HG03460 (cell line): Measurements from ENCODE around the gene PLD3.
A peak's percentile ranks its signal among the peaks of the same experiment; 100 is the strongest.

Source experiments
- ATAC-seq: cut with Tn5 transposase; IDR thresholded peaks from one replicate; pipeline ENCODE4 v1.9.1; 2021; ENCODE audit not compliant: unreplicated experiment

PLD3 gene

DNA sequence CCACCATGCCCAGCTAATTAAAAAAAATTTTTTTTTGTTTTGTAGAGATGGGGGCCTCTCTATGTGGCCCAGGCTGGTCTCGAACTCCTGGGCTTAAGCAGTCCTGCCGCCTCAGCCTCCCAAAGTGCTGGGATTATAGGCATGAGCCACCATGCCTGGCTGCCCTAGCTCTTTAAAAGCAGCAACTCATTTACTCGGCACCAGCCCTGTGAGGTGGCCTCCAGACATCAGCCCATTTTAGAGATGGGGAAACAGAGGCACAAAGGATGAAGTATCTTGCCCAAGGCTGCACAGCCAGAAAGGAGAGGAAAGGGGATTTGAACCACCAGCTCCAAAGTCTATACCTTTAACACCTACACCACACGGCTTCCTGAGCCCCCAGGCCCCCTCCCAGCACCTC is 64.4 kb downstream of the PLD3 start:
- ATAC-seq, result no peak

DNA sequence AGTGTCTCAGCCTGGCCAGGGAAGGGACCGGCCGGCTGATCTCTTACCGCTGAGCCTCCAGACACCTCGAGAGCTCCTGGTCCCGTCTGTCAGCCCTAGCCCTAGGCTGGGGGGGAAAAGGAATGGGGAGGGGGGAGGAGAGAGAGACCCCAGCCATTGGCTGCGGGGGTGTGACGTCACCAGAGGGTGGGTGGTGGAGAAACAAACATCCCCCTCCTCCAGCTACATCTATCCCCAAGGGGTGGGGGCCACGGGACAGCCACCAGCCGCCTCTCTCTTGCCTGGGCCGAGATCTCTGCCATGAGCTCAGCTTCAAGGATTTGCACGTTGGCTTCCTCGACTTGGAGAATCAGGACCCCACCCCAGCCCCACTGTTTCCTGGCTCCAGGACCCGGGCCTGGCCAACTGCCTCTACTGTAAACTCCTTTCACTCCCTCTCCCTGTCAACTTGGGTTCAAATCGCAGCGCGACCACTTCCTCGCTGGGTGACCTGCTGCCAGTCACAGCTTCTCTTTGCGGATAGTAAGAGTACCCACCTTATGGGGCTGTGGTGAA is 64.9 kb downstream of the PLD3 start, which contains the start of gene PRX:
PRX (minus strand) TSS at position 88 of the 555 bp plus-strand sequence. CDS start 5,446 bp downstream, outside the sequence.
- ATAC-seq, result no peak

DNA sequence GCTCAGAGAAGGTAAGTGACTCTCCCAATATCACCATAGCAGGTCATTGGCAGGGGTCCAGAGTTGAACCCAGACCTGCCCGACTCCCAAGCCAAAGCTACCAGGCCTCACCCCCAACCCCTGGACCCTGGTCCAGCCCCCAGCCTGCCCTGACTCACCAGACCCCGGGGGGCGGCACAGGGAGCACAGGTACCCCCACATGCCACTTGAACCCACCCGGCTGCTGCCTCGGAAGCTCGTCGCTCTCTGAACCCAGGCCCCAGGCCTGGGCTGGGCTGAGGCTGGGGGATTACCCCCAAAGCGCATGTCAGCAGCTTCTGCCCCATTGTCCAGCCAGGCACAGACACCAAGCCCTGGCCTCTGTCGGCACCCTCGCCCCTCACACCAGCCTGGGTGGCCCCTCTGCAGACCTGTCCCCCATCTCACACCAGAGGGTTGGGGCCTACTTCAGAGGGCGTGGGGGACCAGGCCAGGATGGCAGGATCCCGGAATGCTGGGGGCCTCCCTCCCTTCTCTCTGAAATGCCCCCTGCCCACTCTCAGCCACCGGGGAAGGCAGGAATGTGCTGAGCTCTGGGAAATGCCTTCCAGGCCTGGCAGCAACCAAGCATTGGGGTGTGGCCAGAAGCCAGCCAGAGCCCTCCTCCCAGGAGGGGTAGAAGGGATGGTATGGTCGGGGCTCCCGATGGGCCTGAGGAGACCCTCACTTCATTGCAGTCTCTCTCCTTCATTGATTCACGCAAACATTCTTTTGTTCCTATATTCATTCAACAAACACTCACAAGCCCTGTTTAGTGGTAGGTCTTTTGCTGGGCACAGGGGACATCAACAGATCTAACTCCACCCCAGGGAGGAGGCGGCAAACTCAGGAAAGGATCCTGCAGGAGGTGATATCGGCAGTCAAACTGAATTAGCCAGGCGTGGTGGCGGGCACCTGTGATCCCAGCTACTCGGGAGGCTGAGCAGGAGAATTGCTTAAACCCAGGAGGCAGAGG is 66.3 kb downstream of the PLD3 start:
- no peak for ATAC-seq

DNA sequence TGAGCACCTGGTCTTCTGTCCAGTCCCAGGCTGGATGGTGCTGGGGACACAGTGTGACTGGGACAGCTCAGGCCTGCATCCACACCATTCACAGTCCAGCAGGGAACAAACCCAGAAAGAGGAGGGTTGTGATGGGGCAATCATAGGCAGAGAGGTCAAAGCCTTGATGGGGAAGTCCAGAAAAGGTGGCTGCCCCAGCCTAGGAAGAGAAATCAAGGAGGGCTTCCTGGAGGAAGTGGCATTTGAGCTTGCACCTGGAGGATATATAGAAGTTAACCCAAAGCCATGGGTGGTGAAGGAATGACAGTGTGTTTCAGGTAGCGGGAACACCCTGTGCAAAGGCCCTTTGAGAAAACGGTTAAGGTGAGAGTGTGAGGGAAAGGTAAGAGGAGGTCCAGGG is 67.3 kb downstream of the PLD3 start:
- ATAC-seq, result no peak

DNA sequence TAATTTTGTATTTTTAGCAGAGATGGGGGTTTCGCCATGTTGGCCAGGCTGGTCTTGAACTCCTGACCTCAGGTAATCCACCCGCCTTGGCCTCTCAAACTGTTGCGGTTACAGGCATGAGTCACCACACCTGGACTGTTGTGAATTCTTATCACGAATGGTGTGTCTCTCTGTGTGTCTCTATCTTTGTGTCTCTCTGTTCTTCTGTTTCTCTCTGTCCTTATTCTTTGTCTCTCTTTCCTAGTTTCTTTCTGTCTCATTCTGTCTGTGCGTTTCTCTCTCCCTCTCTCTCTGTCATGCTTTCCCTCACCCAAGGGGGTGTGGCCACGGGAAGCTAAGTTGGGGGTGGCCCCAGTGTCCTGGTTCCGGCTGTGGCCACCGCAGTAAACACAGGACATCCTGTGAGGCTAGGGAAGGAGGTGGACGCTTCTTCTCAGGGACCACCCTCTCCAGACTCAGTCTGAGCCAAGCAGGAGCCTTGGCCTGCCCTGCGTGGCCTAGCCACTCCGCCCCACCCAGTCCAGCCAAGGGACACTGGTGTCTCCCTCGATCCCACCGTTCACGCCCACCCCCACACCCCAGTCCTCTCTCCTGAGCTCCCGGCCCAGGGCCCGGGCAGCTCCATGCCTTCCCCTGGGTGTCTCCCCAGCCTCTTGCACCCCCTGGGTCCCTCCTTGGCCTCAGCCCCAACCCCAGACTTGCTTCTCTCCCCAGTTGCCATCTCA is 68.6 kb downstream of the PLD3 start:
- ATAC-seq, result no peak

DNA sequence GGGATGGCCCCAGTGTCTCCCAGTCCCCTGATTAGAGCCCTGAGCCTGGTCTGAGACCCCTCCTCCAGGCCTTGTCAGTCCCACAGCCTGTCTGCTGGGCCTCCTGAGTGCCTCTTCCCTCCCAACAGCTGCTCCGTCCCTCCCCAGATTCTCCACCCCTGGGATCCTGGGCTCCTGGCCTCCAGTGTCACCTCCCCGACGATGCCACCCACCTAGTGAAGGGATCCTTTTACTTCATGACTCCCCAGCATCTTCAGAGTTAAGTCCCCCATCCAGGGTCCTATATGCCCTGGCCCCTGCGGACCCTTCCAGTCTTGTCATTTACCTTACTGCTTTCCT is 69.1 kb downstream of the PLD3 start:
- ATAC-seq, result no peak

DNA sequence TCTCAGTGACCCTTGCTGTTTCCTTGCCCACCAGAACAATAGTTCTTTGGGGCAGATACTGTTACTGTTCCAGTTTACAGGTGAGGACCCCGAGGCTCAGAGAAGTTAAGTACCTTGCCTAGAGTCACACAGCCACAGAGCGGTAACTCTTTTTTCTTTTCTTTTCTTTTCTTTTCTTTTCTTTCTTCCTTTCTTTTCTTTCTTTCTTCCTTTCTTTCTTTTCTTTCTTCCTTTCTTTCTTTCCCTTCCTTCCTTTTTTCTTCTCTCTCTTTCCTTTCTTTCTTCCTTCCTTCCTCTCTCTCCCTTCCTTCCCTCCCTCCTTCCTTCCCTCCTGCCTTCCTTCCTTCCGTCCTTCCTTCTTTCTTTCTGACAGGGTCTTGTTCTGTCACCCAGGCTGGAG is 69.5 kb downstream of the PLD3 start:
- ATAC-seq, result no peak

DNA sequence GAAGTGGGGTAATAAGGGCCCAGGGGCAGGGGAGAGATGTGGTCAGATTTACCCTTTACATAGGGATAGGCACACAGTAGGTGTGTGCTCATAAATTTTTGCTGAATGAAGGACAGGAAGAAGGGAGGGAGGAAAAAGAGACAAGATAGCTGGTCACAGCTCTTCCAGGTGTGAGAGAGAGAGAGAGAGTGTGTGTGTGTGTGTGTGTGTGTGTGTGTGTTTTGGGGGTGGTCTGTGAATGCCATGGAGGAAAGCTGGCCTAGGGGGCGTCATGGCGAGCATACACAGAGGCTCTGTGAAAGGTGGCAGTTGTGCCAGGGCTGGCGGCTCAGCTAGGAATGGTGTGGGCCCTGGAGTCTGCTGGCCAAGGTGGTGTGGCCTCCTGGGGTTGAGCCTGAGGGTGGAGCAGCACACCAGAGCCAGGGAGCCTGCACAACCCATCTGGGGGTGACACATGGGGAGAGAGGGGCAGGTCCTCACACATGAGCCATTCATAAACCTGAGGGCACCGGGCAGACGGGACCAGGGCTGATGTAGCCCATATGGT is 70.6 kb downstream of the PLD3 start:
- ATAC-seq, result no peak

DNA sequence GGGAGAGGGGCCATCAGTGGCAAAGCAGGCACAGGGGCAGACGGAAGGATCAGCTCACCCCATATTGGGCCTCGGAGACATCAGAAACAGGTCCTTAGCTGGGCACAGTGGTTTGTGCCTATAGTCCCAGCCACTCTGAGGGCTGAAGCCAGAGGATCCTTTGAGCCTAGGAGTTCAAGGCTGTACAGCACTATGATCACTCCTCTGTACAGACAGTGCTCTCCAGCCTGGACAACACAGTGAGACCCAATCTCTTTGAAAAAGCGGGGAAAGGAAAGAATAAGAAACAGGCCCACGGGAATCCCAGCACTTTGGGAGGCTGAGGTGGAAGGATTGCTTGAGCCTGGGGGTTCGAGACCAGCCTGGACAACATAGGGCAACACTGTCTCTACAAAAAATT is 71.3 kb downstream of the PLD3 start:
- no peak for ATAC-seq

DNA sequence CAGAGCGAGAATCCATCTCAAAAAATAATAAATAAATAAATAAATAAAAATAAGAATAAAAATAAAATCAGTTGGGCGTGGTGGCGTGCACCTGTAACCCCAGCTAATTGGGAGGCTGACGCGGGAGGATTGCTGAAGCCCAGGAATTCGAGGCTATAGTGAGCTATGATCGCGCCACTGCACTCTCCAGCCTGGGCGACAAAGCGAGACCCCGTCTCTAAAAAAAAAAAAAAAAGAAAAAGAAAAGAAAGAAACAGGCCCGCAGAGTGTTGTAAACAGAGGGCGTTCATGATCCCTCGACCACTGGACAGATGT is 71.9 kb downstream of the PLD3 start:
- ATAC-seq, result no peak

DNA sequence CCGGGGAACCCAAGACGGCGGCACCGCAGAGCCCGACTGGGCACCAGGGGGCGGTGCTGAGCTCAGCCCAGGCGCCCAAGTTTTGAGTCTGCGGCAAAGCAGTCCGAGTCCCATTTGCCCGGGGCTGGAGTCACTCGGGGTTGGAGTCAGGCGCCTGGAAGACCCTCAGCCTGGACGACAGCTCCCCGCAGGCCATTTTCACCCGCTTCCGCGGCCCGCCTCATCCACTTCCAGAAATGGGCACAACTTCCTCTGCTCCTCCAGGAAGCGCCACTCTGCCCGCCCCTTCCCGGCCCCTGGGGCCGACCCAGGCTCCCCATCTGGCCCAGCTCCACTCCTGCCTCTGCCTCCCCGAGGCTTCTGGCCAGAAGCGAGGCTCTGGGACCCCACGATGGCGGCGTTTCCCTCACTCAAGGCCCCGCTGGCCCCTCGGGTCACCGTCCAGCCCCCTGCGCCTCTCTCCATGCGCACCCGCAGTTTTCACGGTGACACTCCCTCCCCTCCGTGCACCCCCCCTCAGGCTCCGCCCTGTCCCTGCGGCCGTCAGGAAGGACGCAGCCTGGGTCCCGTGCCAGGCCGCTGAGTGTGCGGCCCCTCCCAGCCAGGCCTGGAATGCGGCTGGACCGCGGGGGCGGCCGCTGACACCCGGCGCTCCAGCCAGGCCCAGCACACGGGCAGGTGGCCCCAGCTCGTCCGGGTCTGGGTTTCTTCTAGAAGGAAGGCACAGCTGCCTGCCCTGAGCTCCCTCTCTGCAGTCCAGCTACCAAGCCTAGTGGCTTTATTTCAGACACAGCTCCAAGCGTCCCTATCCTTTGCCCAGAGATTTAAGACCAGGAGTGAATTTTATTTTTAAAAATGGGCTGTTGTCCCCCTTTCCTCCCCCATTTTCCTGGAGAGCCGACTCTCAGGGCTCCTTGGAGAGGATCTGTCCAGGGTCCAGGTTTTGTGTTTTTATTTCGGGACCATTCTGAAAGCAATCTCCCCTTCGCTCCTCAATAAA is 72.6 kb downstream of the PLD3 start:
- peak; percentile 32 for ATAC-seq

DNA sequence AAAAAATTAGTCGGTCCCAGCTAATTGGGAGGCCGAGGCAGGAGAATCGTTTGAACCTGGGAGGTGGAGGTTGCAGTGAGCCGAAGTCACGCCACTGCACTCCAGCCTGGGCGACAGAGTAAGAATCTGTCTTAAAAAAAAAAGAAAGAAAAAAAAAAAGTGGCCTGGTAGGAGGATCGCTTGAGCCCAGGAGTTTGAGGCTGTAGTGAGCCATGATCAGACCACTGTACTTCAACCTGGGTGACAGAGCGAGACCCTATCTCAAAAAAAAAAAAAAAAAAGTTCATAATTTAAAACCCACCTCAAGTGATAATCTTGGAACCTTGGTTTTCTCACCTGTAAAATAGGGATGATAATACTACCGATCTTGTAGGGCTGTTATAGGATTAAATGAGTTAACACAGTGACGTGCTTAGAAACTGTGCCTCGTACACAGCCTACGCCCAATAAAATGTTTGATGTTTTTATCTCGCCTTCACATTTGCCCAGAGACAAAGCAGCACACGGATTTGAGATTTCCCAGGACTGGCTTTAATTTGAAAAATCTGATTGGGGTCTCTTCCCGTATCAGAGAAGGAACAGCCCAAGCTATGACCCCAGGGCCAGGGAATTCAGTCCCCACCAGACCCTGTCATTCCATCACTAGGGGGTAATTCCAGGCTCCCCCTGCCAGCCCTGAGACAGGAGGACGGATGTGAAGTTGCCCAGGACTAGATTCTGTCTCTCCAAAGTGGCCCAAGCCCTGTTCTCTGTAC is 73.7 kb downstream of the PLD3 start:
- ATAC-seq, result no peak

DNA sequence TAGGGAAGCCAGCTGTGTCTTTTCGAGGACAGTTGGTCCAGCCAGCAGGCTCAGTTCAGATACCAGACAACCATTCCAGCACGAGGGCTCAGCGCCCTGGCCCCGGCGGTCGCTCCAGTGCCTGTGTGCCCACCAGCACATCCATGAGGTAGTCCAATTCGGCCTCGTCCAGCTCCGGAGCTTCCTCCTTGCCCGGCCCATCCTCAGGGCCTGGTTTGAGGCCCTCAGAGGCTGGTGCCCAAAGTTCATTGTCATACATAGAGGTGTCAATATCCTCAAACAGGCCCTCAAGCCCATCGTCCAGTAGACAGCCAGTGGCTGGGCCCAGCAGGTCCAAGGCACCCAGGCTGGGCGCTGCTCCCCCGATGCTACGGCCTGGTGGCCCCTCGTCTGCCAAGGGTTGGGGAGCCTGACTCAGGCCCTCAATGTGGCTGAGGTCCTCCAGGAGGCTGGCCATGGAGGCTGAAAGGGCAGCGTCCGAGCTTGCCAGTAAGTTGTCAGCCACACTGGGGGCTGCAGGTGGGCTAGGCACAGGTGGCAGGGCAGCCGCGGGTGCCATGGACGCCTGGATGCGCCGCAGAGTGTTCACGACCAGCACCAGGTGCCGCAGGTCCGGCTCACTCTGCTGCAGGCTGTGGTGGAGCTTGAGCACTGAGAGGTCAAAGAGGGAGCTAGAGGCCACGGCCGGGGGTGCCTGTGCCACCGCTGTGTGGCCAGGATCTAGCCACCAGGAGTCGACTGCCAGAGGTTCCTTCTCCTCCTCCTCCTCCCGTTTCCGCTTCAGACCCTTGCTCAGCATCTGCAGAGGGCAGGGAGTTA is 74.5 kb downstream of the PLD3 start:
- no peak for ATAC-seq

DNA sequence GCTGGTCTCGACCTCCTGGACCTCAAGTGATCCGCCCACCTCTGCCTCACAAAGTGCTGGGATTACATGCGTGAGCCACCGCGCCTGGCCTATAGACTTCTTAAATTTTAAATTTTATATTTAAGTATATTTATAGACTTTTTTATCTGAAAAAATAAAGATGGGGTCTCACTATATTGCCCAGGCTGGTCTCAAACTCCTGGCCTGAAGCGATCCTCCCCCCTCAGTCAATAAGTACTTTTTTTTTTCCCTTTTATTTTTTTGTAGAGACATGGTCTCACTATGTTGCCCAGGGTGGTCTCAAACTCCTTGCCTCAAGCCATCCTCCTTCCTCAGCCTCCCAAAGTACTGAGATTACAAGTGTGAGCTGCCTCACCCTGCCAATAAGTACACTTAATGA is 75.4 kb downstream of the PLD3 start:
- no peak for ATAC-seq

DNA sequence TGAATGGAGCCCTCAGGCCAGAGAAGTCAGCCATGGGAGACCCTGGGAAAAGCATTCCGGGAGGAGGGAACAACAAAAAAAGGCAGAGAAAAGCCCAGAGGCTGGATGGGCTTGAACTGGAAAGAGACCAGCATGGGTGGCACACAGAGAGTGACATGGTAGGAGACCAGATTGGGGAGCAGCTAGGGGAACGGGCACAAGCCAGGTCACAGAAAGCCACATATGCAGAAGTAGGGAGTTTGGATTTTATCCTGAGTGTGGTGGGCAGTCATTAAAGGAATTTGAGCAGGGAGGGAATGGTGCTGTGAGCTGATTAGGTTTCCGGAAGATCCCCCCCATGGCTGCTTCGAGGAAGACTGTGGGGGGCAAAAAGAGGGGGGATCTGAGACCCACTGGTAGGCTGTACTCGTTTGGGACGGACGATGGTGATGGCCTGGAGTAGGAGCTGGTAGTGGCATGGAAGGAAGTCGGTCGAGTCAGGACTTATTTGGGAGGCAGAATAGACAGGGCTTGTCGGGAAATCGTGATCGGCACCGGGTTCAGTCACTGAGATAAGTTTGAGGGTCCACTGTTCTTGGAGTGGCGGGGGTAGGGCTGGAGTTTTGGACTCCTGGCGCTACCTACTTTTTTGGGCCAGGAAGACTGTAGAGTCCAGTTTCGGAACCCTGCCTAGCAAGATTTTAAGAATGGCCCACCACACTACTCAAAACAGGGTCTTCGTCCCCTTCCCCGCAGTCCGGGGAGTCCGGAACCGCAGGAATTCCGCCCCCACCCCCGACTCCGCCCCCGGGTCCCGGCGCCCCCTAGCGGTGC is 76.3 kb downstream of the PLD3 start:
- no peak for ATAC-seq

DNA sequence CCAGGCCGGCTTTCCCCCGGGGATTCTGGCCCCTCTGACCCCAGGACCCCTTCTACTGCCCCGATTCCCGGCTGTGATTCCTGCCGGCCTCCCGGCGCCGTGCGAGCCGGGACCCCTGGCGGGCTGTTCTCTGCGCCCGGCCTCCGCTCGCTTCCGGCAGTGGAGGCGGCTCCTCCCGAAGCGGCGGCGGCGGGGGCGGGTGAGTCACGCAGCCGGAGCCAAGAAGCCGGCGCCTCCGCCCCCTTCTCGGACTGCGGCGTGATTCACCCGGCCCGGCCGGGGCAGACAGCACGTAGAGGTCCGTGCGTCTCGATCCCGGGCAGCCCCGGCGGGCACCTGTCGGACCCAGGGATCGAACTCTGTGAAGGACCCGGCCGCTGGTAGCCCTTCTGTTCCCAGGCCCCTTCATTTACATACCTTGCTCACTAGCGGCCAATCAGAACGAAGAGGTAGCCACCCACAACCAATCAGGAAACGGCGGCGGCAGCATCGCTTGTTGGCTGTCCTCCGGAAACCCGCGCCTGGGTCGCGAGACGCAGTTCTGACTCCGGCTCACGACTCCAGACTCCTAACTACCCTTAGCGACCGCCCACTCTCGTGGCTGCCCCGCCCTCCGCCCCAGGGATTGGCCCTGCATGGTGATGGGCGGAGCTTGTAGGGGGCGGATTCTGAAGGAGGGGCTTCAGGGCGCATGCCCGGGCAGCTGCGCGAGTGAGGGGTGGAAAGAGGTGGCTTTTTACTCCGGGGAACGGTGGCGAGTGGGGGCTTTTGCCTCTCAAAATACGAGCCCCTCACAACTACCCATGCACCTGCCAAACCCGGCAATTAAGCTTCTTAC is 77.2 kb downstream of the PLD3 start, which contains the start of gene SERTAD1:
SERTAD1 (minus strand) TSS at position 543 of the 838 bp plus-strand sequence. CDS start 2,446 bp downstream, outside the sequence.
- peak; percentile 72 for ATAC-seq
